Subcutaneous abdominal adipose tissue (tissue), 5 donors: Measurements from ENCODE around the gene SGCB.
A peak's percentile ranks its signal among the peaks of the same experiment; 100 is the strongest.

Source experiments
- H3K27ac ChIP-seq: one replicate; pipeline ENCODE4 v1.7.0; 2013; ENCODE audit warnings: low read depth, mild to moderate bottlenecking, inconsistent platforms, low read length, moderate library complexity
- H3K27me3 ChIP-seq, 5 donors: one replicate each; pipeline ENCODE4 v1.7.0; 2013; ENCODE audit warnings: low read length in 5 of 5, inconsistent platforms in 1 of 5; ENCODE audit not compliant: control insufficient read depth in 5 of 5, insufficient read depth in 4 of 5
- H3K36me3 ChIP-seq, 5 donors: one replicate each; pipeline ENCODE4 v1.7.0; 2013; ENCODE audit warnings: low read length in 5 of 5; ENCODE audit not compliant: control insufficient read depth in 5 of 5, insufficient read depth in 5 of 5
- H3K4me1 ChIP-seq, 5 donors: one replicate each; pipeline ENCODE4 v1.7.0; 2013; ENCODE audit warnings: low read length in 5 of 5, mild to moderate bottlenecking in 3 of 5, moderate library complexity in 1 of 5; ENCODE audit not compliant: control insufficient read depth in 5 of 5, insufficient read depth in 5 of 5
- H3K4me3 ChIP-seq, 5 donors: one replicate each; pipeline ENCODE4 v1.7.0; 2013; ENCODE audit warnings: low read length in 5 of 5, low read depth in 1 of 5
- H3K9ac ChIP-seq, 5 donors: one replicate each; pipeline ENCODE4 v1.7.0; 2013; ENCODE audit warnings: low read length in 5 of 5, mild to moderate bottlenecking in 4 of 5, moderate library complexity in 3 of 5
- H3K9me3 ChIP-seq, 5 donors: one replicate each; pipeline ENCODE4 v1.7.0; 2013; ENCODE audit warnings: low read length in 5 of 5; ENCODE audit not compliant: control insufficient read depth in 5 of 5
- donor health status: healthy.
- donor health status: healthy.
- donor health status: healthy.
- donor health status: healthy.
- donor health status: healthy.

The SGCB gene

GRCh38 chr4:52004414-52004813 is 33.7 kb downstream of the SGCB start:
- Histone ChIP-seq H3K4me3 (no peak overlapping the region), H3K36me3 (no peaks in the 10 kb centered on the region), H3K9me3 (no peaks in the 10 kb centered on the region), H3K27ac (no peak overlapping the region), H3K9ac (no peak overlapping the region), H3K27me3 (no peaks in the 10 kb centered on the region), H3K4me1 (peaks cover 0 to 9% (median 0%) of the 10 kb centered on the region in 5 donors)

DNA sequence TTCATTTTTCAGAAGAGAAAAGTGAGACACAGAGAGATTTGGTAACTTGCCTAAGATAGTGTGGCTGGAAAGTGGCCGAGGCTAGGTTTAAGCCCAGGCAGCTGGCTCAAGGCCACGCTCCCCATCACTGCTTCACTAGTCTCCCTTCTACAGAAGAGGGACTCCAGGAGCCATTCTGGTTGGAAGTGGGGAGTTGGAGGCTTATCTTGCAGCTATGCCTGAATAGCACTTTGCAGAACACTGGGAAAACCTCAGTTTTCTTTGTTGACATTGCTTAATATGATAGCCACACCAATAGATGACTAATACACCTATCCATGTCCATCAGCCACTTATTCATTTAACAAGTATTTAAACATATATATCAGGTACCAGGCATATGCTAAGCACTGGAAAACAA is 36.5 kb downstream of the SGCB start:
- Histone ChIP-seq H3K4me3 (no peak overlapping the region), H3K4me1 (peaks cover 0 to 9% (median 0%) of the 10 kb centered on the region in 5 donors), H3K27me3 (no peaks in the 10 kb centered on the region), H3K36me3 (no peaks in the 10 kb centered on the region), H3K27ac (no peak overlapping the region), H3K9me3 (no peaks in the 10 kb centered on the region), H3K9ac (no peak overlapping the region)

DNA sequence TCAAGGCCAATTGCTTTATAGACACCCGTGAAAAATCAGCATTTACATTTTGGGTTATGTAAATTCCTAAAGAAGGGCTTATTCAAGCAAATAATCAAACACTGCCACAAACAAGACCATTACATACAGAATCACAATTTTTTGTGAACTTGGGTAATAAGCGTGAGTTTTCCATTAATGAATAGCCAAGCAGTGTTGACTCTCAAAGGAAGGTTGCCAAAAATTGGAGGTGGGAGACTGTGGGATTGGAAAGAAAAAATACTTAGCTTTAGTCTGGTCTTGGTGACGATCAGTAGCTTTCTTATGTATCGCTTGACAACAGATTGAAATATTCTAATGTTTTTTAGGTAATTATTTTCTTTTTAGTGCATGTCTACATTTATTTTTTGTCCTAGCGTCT is 38.8 kb downstream of the SGCB start:
- Histone ChIP-seq H3K4me3 (no peak overlapping the region), H3K27ac (no peak overlapping the region), H3K9me3 (no peaks in the 10 kb centered on the region), H3K4me1 (peaks cover 0 to 13% (median 6%) of the 10 kb centered on the region in 5 donors), H3K27me3 (no peaks in the 10 kb centered on the region), H3K36me3 (no peaks in the 10 kb centered on the region), H3K9ac (no peak overlapping the region)

- Histone ChIP-seq H3K9me3 (no peaks in the 10 kb centered on the region), H3K4me1 (peaks cover 0 to 13% (median 6%) of the 10 kb centered on the region in 5 donors), H3K36me3 (no peaks in the 10 kb centered on the region), H3K9ac (no peak overlapping the region), H3K4me3 (no peak overlapping the region), H3K27me3 (no peaks in the 10 kb centered on the region), H3K27ac (no peak overlapping the region)
These were observed 39.3 kb downstream of the SGCB start for GRCh38 chr4:51998837-51999236.

GRCh38 chr4:51997647-51998046 is 40.5 kb downstream of the SGCB start:
- H3K4me1 ChIP-seq, result peaks cover 0 to 13% (median 4%) of the 10 kb centered on the region in 5 donors
- no peaks in the 10 kb centered on the region for H3K27me3 ChIP-seq
- no peak overlapping the region for H3K4me3 ChIP-seq
- H3K27ac ChIP-seq, result no peak overlapping the region
- H3K36me3 ChIP-seq, result no peaks in the 10 kb centered on the region
- no peak overlapping the region for H3K9ac ChIP-seq
- no peaks in the 10 kb centered on the region for H3K9me3 ChIP-seq

- peaks cover 0 to 13% (median 0%) of the 10 kb centered on the region in 5 donors for H3K4me1 ChIP-seq
- H3K9me3 ChIP-seq, result no peaks in the 10 kb centered on the region
- no peak overlapping the region for H3K9ac ChIP-seq
- H3K36me3 ChIP-seq, result no peaks in the 10 kb centered on the region
- H3K4me3 ChIP-seq, result peak overlapping the region in 2 of 5 donors; percentile 6 to 24
- no peak overlapping the region for H3K27ac ChIP-seq
- H3K27me3 ChIP-seq, result no peaks in the 10 kb centered on the region
These were observed 42.4 kb downstream of the SGCB start for GRCh38 chr4:51995647-51996220.
